Measurements from ENCODE around the gene PCNP. TPM values are rescaled to one million over a fixed set of nuclear protein-coding genes. Genes with fewer than 3 reads are reported as not detected.

PCNP gene
- total and polyA plus RNA-seq, 9 of the 15 experiments (the other 6 are each of a cell fraction or from before 2014, with no cell fraction given) = 54.3 to 170 (median 150) TPM

DNA sequence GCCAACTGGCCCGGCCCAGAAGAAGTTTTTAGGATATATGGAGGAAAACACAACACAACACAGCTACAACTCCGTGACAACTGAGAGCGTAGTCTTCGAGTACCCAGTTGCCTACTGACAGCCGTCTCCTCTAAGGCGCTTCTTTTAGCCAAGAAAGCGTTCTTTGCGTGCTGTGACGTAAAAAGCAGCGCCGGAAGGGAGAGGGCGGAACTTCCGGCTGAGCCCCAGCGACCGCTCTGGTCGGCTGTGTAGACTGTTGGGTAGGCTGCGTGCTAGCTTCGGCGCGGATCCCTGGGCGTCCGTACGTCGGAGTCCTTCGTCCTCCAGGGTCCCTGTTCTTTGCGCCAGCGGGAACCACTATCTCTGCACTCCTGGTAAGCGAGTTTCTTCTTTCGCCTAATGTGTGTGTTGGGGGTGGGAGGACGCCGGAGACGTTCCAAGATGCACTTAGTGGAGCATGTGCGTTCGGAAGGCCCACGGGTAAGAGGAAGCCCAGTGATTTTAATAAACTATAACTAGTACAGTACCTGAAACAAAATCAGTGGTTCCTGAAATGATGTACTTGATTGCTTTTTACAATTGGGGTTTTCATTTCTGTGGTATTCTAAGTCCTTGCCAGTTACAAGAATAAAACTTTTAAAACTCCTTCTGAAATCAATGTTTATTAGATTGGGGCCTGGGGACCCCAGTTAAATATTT, 12.2 kb upstream of the PCNP start, which contains the start of gene TRMT10C (continued):
- no peak for TF ChIP-seq CTCFL (IDR thresholded peaks at IDR 0.05; ENCODE audit: borderline replicate concordance, insufficient read depth, low read depth, low read length, poor library complexity, severe bottlenecking)
- peak in 1 of 2 experiments; percentile 84; a peak in 2 of 4 replicates for TF ChIP-seq HDAC1 (IDR thresholded peaks at IDR 0.05)
- TF ChIP-seq BCOR (IDR thresholded peaks at IDR 0.05) = no peak; the same call in 1 of the 2 replicates
- TF ChIP-seq MCM7 (IDR thresholded peaks at IDR 0.05) = no peak
- TF ChIP-seq XRCC3 (IDR thresholded peaks at IDR 0.05) = no peak
- no peak for TF ChIP-seq ZNF778 (CRISPR knock-in tag; IDR thresholded peaks at IDR 0.05)
- no peak for TF ChIP-seq CHD4 (IDR thresholded peaks at IDR 0.05; ENCODE audit: insufficient read depth, insufficient replicate concordance, low read depth, low read length, poor library complexity, severe bottlenecking)
- TF ChIP-seq, protein P1, sequence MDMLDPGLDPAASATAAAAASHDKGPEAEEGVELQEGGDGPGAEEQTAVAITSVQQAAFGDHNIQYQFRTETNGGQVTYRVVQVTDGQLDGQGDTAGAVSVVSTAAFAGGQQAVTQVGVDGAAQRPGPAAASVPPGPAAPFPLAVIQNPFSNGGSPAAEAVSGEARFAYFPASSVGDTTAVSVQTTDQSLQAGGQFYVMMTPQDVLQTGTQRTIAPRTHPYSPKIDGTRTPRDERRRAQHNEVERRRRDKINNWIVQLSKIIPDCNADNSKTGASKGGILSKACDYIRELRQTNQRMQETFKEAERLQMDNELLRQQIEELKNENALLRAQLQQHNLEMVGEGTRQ (CRISPR knock-in tag; IDR thresholded peaks at IDR 0.05) = no peak
- TF ChIP-seq, protein P2, sequence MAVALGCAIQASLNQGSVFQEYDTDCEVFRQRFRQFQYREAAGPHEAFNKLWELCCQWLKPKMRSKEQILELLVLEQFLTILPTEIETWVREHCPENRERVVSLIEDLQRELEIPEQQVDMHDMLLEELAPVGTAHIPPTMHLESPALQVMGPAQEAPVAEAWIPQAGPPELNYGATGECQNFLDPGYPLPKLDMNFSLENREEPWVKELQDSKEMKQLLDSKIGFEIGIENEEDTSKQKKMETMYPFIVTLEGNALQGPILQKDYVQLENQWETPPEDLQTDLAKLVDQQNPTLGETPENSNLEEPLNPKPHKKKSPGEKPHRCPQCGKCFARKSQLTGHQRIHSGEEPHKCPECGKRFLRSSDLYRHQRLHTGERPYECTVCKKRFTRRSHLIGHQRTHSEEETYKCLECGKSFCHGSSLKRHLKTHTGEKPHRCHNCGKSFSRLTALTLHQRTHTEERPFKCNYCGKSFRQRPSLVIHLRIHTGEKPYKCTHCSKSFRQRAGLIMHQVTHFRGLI (CRISPR knock-in tag; IDR thresholded peaks at IDR 0.05) = no peak
- no peak for TF ChIP-seq ZNF239 (CRISPR knock-in tag; IDR thresholded peaks at IDR 0.05)
- no peak for TF ChIP-seq NCOA4 (IDR thresholded peaks at IDR 0.05; ENCODE audit: partially characterized antibody)
- TF ChIP-seq HNRNPUL1 (IDR thresholded peaks at IDR 0.05; ENCODE audit: low read length) = no peak
- peak; percentile 88 for TF ChIP-seq L3MBTL2 (IDR thresholded peaks at IDR 0.05)
- TF ChIP-seq RNF2 (IDR thresholded peaks at IDR 0.05) = no peak
- TF ChIP-seq, protein P3, sequence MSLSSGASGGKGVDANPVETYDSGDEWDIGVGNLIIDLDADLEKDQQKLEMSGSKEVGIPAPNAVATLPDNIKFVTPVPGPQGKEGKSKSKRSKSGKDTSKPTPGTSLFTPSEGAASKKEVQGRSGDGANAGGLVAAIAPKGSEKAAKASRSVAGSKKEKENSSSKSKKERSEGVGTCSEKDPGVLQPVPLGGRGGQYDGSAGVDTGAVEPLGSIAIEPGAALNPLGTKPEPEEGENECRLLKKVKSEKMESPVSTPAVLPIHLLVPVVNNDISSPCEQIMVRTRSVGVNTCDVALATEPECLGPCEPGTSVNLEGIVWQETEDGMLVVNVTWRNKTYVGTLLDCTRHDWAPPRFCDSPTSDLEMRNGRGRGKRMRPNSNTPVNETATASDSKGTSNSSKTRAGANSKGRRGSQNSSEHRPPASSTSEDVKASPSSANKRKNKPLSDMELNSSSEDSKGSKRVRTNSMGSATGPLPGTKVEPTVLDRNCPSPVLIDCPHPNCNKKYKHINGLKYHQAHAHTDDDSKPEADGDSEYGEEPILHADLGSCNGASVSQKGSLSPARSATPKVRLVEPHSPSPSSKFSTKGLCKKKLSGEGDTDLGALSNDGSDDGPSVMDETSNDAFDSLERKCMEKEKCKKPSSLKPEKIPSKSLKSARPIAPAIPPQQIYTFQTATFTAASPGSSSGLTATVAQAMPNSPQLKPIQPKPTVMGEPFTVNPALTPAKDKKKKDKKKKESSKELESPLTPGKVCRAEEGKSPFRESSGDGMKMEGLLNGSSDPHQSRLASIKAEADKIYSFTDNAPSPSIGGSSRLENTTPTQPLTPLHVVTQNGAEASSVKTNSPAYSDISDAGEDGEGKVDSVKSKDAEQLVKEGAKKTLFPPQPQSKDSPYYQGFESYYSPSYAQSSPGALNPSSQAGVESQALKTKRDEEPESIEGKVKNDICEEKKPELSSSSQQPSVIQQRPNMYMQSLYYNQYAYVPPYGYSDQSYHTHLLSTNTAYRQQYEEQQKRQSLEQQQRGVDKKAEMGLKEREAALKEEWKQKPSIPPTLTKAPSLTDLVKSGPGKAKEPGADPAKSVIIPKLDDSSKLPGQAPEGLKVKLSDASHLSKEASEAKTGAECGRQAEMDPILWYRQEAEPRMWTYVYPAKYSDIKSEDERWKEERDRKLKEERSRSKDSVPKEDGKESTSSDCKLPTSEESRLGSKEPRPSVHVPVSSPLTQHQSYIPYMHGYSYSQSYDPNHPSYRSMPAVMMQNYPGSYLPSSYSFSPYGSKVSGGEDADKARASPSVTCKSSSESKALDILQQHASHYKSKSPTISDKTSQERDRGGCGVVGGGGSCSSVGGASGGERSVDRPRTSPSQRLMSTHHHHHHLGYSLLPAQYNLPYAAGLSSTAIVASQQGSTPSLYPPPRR (CRISPR knock-in tag; IDR thresholded peaks at IDR 0.05; ENCODE audit: borderline replicate concordance) = no peak
- no peak for TF ChIP-seq RBM22 (IDR thresholded peaks at IDR 0.05; ENCODE audit: low read depth, low read length, poor library complexity, severe bottlenecking)
- no peak for TF ChIP-seq NR2C2 (CRISPR knock-in tag; IDR thresholded peaks at IDR 0.05)
- peak; percentile 24; the same call in 1 of the 2 replicates for TF ChIP-seq NR2C2 (tag; IDR thresholded peaks at IDR 0.05)
- TF ChIP-seq BHLHE40 (IDR thresholded peaks at IDR 0.05; ENCODE audit: low read length) = no peak
- peak; percentile 87 for TF ChIP-seq POLR2B (IDR thresholded peaks at IDR 0.05; ENCODE audit: low read depth, partially characterized antibody)

All from K562 (cell line).